ENCODE data around the gene BDH1.
"Not testable (repeated sequence)": the region's sequence is repeated elsewhere in the genome, so short reads cannot be mapped to it uniquely, and the experiment has no call there.

Gene BDH1

DNA sequence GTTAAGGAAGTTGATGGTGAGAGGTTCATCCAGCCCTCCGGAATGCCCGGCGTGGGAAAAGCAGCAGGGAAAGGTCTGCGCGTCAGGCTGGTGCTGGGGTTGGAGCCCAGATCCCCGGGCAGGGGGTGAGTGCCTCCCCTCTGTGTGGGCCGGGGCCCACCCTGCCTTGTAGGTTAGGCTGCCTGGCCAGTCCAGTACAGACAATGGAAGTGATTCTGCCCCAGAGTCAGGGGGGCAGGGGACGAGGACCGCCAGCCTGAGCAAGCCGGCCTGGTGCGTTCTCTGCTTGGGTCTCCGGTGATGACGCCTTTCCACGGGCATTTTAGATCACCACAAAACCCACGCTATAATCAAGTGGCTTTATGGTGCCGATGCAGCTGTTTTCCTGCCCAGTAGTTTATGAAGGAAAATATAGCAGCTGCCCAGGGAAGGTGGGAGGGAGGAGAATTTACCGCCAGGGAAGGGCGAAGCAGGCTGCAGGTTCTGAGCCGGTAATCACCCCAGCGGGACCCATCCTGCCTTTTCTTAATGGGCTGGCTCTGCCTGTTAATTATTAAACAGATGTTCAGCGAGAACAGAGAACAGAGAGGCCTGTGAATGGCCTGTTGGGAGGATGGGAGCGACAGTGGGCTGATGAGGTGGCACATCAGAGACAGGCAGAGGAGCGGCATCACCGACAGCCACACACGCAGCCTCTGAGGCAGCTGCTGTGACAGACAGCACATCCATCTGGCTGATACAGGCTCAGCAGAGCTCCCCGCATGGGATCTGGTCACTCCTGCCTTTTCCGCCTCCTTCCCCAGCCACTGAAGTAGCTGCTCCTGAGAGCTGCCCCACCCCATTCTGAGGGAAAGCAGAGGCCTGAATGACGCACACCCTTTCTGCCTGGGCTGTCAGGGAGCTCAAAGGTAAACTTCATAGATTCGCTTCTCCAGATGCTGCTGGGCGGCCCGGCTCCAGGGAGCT lies 35.2 kb downstream of the BDH1 start:
- no peak for DNase-seq

DNA sequence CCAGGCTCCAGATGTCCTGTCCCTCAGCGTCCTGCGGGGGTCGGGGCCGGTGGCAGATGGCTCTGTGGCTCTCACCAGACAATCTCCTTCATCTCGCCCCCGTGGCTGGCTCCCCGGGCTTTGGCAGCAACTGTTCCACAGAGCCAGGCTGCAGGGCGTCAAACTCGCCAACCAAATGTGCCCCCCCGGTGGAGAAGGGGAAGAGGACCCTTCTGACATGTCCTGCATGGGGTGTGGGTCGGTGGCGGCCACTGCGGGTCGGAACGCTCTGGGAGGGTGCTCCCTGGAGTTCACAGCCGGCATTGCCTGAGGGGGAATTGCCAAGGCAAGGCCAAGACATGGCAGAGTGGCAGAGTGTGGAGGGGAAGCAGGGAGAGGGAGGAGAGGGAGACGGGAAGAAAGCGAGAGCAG lies 36.0 kb downstream of the BDH1 start:
- no peak for DNase-seq

DNA sequence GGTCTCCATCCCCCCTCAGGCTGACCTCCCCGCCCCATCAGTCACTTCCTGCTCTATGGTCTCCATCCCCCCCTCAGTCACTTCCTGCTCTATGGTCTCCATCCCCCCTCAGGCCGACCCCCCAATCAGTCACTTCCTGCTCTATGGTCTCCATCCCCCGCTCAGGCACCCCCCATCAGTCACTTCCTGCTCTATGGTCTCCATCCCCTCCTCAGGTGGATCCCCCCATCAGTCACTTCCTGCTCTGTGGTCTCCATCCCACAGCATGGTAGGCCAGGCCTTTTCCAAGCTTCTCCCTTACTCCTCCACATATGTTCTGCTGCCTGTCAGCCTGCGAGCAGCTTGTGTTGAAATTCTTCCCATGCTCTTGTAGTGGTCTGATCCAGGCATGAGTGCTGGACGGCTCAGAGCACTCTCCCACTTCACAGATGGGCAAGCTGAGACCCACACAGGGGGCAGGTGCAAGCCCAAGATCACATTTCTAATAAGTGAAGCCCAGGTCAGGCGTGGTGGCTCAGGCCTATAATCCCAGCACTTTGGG lies 36.8 kb downstream of the BDH1 start:
- DNase-seq: no peak

DNA sequence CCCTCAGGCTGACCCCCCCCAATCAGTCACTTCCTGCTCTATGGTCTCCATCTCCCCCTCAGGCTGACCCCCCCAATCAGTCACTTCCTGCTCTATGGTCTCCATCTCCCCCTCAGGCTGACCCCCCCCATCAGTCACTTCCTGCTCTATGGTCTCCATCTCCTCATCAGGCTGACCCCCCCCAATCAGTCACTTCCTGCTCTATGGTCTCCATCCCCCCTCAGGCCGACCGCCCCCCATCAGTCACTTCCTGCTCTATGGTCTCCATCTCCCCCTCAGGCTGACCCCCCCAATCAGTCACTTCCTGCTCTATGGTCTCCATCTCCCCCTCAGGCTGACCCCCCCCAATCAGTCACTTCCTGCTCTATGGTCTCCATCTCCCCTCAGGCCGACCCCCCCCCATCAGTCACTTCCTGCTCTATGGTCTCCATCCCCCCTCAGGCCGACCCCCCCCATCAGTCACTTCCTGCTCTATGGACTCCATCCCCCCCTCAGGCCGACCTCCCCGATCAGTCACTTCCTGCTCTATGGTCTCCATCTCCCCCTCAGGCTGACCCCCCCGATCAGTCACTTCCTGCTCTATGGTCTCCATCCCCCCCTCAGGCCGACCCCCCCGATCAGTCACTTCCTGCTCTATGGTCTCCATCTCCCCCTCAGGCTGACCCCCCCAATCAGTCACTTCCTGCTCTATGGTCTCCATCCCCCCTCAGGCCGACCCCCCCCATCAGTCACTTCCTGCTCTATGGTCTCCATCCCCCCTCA lies 37.7 kb downstream of the BDH1 start:
- not testable (repeated sequence) for DNase-seq

DNA sequence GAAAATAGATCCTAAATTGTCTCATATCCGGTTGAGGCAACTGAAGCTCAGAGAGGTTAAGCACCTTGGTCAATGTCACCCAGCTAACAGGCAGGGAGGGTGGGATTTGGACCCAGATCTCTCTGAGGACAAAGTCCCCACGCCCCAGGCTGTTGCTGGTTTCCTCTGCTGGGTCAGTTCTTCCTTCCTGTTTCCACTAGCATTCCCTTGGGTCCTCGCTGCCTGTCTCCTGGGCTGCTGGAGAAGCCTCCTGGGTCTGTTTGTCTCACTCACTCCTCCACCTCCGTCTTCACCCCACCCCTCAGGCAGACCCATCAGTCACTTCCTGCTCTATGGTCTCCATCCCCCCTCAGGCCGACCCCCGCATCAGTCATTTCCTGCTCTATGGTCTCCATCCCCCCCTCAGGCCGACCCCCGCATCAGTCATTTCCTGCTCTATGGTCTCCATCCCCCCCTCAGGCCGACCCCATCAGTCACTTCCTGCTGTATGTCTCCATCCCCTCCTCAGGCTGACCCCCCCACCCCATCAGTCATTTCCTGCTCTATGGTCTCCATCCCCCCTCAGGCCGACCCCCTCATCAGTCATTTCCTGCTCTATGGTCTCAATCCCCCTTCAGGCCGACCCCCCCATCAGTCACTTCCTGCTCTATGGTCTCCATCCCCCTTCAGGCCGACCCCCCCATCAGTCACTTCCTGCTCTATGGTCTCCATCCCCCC lies 38.7 kb downstream of the BDH1 start:
- DNase-seq: not testable (repeated sequence)

DNA sequence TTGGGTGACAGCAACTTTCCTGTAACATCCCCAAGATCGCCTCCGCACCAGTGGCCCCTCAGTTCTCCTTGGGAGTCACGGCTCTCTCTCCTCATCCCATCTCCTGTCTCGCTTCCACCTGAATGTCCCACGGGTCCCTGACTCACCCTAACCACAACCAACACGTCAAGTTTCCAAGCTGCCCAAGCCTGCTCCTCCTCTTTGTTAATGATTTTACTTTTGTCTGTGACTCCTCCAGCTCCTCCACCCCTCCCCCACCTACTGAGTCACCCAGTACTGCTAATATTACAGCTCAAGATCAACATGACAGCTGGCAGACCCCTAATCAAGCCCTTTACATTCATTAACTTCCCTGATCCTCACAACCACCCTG lies 39.3 kb downstream of the BDH1 start:
- DNase-seq: no peak

DNA sequence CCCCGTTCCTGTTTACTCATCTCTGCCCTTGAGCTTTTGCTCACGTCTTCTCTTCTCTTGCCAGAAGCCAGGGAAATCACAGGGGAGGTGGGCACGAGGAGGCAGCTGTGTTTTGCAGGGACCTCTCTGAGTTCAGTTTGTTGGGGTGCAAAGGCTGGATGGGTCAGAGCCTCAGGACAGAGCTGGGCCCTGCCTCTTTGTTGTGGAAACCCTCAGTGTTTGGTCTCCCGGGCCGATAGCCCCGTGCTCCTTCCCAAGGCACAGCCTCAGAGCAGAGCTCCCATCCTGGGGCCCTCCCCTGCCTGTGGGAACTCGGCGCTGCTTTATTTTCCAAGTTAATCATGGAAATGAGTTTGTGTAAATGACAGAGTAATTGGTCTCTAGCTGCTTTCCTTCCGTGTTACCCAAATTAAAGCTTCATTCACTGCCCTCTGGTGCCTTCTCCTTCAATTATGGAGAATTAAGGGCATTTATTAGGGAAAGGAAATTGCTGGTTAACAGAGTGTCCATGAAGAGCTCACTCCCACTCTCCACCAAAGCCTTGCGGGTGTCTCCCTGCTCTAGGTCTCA lies 40.9 kb downstream of the BDH1 start:
- no peak for DNase-seq

DNA sequence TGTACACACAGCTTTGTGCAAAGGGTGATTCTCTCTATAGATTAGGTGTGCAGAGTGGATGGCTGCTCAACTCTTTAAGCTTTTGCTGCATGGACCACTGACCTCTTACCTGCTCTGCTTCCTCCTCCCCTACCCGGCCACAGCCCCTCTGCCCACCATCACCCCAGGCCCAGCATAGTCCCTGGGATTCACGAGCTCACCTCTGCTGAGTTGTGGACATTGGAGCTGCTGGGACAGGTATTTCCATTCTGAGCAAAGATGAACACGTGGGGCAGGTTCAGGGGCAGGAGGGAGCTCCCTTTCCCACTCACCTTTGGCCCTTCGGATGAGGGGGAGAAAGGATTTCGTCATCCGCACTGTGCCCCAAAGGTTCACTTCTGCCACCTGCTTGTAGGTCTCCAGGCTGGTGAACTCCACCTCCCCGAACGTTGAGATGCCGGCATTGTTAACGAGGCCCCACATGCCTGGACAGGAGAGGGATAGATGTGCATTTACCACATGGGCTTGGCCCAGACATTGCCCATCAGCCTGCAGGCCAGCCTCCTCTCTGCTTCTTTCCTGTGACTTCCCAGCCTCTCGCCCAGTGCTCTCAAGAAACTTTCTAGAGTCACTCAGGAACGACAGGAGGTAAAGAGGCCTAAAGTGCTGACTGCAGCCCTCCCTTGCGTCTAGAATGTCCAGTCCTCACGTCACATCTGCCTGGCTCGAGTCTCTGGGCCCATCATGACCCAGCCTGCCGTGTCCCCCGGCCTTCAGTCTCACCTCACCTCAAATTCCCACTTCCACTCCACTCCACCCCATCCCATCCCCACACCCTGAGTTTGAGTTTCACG lies 41.6 kb downstream of the BDH1 start:
- no peak for DNase-seq

DNA sequence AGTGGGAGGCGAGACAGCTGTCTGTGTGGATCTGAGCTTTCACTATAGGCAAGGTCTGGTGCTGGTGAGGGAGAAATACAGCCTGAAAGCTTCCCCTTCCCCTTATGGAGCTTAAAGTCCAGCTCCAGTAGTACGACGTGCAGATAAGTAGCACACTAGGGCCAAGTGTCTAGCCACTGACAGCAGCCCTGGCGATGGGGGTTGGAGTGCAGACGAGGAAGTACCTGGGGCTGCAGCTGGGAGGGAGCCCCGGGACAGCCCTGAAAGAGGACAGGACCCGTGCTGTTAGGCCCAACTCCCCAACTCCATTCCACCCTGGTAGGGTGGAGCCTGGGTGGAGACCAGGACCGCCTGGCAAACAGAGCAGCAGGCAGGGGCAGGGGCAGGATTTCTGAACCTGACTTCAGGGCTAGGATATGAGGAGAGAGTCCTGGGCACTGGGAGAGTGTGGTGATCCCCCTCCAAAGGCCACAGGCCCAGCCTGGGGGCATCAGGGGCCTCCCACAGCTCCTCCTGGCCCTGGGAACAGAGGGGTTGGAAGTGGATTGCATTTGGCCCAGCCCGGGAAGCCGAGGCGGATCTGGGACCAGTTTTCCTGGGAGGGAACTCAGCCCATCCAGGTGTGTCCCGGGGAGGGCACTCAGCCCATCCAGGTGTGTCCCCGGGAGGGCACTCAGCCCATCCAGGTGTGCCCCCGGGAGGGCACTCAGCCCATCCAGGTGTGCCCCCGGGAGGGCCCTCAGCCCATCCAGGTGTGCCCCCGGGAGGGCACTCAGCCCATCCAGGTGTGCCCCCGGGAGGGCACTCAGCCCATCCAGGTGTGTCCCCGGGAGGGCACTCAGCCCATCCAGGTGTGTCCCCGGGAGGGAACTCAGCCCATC lies 42.8 kb downstream of the BDH1 start:
- no peak for DNase-seq

DNA sequence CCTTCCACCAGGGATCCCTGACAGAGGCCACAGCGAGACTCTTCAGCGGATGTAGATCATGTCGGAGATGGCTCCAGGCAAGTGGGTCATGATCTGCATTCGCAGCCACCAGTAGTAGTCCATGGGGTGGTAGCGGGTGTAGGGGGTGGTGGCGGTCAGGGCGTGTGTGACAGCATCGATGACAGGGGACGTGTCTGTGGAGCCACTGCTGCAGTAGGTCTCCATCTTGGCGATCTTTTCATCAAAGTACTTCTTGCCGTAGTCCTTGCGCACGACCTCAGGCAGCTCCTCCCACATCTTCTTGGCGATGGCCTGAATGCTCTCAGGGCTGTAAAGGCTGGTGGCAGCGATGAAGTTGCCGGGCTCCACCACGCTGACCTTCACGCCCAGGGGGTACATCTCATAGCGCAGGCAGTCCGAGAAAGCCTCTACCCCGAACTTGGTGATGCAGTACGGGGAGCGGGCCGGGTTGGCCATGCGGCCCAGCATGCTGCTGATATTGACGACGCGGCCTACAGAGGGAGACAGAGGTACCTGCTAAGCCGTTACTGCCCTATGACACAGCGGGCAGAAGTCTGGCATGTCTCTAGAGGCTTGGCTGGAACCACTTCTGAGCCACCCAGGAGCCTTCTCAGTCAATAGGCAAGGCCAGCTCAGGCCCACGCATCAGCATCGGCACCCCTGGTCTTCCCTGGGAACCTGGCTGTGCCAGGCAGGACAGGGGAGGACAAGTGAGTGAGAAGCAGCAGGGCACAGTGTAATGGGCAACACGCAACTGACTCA lies 43.7 kb downstream of the BDH1 start:
- DNase-seq: no peak

DNA sequence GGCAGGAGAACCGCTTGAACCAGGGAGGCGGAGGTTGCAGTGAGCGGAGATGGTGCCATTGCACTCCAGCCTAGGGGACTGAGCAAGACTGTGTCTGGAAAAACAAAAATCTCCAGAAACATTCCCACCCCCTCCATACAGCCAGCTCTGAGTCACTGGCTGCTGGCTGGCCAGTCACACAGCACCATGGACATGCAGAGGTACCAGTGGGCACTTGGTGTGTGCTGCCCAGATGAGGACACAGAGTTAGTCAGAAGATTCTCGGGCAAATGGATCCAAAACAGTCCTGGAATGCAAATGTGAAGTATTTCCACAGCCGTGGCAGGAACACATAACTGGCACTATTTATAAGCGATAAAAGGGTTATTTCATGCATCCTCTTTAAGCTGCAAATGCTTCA lies 44.6 kb downstream of the BDH1 start:
- DNase-seq: no peak

DNA sequence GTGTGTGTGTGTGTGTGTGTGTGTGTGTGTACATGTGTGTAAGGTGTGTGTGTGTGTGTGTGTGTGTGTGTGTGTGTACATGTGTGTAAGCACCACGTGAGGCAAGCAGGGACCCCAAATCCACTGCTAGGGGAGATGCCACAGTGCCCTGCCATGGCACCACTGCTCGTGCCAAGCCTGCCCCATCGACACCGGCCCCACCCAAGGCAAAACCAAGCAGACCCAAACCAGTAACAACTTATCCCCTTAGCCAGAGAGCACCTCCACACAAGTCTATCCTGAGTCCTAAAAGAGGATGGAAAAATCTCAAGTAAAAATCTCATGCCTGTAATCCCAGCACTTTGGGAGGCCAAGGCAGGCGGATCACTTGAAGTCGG lies 45.1 kb downstream of the BDH1 start:
- no peak for DNase-seq

DNA sequence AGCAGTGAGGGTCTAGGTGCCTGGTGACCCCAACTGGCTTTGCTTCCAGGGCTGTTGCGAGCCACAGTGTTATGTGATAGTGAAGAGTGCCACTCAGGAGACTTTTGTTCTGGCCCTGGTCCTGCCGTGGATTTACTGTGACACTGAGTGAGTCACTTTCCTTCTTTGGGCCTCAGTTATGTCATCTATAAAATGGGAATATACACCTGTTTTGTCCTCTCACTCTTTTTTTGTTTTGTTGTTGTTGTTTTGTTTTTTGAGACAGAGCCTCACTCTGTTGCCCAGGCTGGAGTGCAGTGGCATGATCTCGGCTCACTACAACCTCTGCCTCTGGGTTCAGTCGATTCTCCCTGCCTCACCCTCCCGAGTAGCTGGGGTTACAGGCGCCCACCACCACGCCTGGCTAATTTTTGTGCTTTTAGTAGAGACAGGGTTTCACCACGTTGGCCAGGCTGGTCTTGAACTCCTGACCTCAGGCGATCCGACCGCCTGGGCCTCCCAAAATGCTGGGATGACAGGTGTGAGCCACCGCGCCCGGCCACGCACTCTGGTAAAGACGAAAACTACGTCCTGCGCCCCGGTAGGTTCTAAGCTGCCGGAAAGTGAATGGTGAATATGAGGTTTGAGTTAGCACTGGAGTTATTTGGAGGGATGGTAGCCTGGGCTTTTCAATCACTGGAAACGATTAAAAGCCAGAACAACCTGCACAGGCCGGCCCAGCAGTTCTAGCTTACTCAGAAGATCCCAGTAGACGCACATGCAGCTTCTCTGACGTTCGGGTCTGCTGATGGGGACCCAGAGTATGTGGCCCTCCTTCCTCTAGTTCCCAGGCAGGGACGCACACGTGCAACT lies 46.6 kb downstream of the BDH1 start:
- no peak for DNase-seq

DNA sequence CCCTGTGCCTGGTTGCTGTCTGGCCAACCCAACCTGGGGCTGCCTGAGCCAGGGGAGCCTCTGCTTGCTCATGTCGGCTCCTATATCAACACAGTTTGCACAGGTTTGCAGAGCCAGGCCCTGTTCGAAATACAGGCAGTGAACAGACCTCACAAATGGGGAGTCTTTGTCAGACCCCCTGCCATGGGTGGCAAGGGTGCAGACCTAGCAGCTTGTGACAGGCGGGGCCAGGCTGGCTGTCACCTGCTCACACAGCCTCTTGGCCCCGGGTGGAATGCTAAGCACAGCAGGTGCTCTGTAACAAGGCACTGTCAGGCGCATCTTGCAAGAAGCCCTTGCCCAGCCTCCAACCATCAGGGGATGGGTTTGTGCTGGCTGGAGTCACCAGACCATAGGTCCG lies 47.3 kb downstream of the BDH1 start:
- no peak for DNase-seq

DNA sequence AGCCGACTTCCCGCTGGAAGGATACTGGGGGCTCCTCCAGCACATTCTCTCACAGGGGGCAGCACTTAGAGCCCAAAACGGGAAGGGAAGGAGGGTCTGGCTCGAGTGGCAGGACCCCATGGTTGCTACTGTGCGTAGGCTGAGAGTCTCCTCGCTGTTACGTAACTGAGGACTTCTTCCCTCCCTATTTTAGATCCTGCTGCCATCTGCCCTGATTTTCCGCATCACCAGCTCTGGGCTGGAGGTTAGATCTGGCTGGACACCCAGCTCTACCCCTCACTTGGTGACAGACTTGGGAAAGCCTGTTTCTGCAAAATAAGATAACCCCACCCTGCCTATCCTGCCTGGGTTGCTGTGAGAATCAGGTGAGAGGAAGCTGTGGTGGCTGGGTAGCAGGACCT lies 47.7 kb downstream of the BDH1 start:
- no peak for DNase-seq

DNA sequence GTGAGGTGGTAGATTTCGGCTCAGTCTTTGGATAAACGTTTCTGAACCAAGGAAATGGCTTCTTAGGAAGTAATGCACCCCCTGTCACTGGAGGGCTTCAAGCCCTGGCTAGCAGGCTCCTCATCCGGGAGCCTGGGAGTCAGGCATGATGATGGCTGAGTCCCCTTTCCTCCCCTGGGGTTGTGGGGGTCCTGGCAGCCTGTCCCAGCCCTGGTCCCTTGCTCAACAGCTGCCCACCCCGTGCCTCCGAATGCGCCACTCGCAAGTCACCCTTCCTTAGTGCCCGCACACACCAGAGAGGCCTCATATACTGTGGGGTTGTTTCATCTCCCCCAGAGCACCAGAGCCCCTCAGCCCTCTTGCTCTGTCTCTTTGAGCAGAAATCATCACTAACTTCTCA lies 48.2 kb downstream of the BDH1 start:
- DNase-seq: no peak

DNA sequence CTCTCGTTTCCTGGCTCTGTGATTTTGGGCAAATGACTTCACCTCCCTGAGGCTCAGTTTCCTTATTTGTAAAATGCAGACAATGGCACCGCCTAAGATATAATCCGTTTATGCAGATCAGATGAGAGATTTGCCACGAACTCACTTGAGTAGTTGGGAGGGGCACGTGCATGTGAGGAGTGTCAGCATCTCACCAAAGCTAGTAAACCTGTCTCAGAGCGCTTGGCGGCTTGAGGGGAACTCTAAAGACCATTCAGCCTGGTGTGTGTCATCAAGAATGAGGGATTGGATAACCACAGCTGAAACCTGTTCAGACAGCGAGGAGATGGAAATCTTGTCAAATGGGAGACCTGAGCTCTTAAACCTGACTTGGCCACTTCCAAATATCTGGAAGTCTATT lies 48.7 kb downstream of the BDH1 start:
- DNase-seq: no peak

DNA sequence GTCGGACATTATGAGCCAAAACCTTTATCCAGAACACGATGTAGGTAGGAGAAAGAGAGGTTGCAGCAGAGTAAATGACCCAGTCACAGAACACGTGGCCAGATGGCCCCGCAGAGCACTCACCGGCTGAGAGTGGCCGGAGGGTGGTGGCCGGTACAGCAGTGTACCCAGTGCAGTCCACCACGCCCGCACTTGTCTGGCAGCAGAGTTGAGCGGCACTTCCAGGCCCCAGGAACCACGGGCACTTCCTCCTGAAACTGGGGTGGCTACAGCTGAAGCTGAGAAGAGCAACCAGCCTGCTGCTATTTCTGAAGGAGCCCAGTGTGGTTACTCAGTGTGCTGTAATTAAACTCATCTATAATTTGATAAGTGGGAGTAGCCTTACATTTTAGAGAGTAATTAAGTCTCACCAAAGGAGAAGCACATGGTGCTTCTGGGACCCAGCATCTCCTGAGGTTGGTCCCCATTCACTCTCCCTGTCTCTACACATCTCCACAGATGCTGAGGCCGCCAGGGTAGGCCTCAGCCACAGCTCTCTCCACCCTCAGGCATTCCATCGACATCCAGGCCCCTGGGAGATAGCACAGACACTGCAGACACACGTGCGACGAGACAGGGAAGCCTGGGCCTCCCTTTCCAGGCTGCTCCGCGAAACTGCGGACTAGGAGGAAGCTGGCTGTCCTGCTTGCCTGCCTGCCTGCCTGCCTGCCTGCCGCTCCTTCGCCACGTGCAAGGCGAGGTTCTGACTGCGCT lies 49.8 kb downstream of the BDH1 start:
- no peak for DNase-seq

Data from NCI-H2081 treated with DMSO at 0.1 percent for 48 hours (cell line).